ENCODE data around the gene LMAN1. TPM values are rescaled to one million over a fixed set of nuclear protein-coding genes. Genes with fewer than 3 reads are reported as not detected.

Gene LMAN1
- total RNA-seq, 1 experiment from 2014 or later = 73.7 TPM

DNA sequence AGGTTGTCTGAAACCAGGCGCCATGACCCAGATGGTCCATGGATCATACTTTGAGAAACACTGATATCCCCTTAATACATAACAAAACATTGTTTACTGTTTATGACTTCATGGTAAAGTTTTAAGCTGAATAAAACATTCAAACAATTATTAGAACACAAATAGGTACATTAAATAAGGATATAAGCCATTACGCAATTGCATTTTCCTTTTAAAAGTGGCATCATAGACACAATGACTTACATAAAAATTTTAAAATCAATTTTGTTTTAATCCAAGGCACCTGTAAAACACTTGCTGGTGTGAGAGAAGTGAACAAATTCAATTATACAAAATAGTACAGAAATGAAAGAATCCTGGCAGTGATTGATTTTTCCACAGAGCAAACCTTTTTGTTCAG lies 30.4 kb downstream of the LMAN1 start:
- Histone ChIP-seq H3K36me3 (ENCODE audit: control insufficient read depth in 1 of 2, insufficient read depth in 2 of 2, low read length in 2 of 2) (peaks cover 26 to 31% of the 10 kb centered on the region in 2 experiments), H3K27me3 (ENCODE audit: insufficient read depth, low read length) (no peaks in the 10 kb centered on the region), H3K79me2 (ENCODE audit: insufficient read depth, low read length) (no peaks in the 10 kb centered on the region), H3K9ac (ENCODE audit: low read length) (no peak overlapping the region), H3K27ac (ENCODE audit: low read depth, low read length) (no peak overlapping the region), H3K4me1 (ENCODE audit: control insufficient read depth in 1 of 2, insufficient read depth in 2 of 2, low read length in 2 of 2) (no peaks in the 10 kb centered on the region), H3K9me3 (ENCODE audit: control insufficient read depth in 1 of 2, insufficient read depth in 1 of 2, low read depth in 1 of 2, low read length in 2 of 2) (no peaks in the 10 kb centered on the region), H3K4me3 (replicated peaks in 1 of 2; ENCODE audit: low read depth in 1 of 2, low read length in 2 of 2) (no peak overlapping the region), H4K20me1 (ENCODE audit: insufficient read depth) (0 out of 2 replicates have a peak, but pooled peaks cover 2% of the 10 kb centered on the region), H2AFZ (ENCODE audit: low read depth, low read length, poor library complexity, severe bottlenecking) (no peak overlapping the region), H3K9me2 (ENCODE audit: insufficient read depth) (no peaks in the 10 kb centered on the region), H3K4me2 (ENCODE audit: low read length) (no peak overlapping the region)
- ChIA-PET POLR2A (interaction anchor here (1.0 kb wide), 1 partner anchor 11 kb away, joined by 4 read pairs; no protein-coding TSS in a partner anchor), CTCF (no interaction called here), RAD21 (ENCODE audit: low non-redundant PET in 1 of 2, low total read pairs in 2 of 2, uncharacterized antibody in 2 of 2, unreplicated experiment in 2 of 2) (no interaction called here)
- BruUV-seq (replicated peaks) = no TSS peak
- no peak for ATAC-seq
- TF ChIP-seq, protein P1, sequence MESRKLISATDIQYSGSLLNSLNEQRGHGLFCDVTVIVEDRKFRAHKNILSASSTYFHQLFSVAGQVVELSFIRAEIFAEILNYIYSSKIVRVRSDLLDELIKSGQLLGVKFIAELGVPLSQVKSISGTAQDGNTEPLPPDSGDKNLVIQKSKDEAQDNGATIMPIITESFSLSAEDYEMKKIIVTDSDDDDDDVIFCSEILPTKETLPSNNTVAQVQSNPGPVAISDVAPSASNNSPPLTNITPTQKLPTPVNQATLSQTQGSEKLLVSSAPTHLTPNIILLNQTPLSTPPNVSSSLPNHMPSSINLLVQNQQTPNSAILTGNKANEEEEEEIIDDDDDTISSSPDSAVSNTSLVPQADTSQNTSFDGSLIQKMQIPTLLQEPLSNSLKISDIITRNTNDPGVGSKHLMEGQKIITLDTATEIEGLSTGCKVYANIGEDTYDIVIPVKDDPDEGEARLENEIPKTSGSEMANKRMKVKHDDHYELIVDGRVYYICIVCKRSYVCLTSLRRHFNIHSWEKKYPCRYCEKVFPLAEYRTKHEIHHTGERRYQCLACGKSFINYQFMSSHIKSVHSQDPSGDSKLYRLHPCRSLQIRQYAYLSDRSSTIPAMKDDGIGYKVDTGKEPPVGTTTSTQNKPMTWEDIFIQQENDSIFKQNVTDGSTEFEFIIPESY (IDR thresholded peaks at IDR 0.05; ENCODE audit: extremely low read depth, insufficient replicate concordance, low read length) = no peak
- TF ChIP-seq ELF1 (IDR thresholded peaks at IDR 0.05; ENCODE audit: borderline replicate concordance, low read depth) (no peak), SIN3A (IDR thresholded peaks at IDR 0.05; ENCODE audit: low read depth) (no peak), SP1 (IDR thresholded peaks at IDR 0.05; ENCODE audit: low read depth) (no peak), POLR2A (IDR thresholded peaks at IDR 0.05; ENCODE audit: borderline replicate concordance, extremely low read depth, insufficient read depth, insufficient read length) (no peak), ZNF274 (IDR thresholded peaks at IDR 0.05; ENCODE audit: low read depth, low read length) (no peak)
- no peak for DNase-seq (ENCODE audit: low read depth, low spot score)
- intact Hi-C loops (cut with micrococcal nuclease) = no loop called here

DNA sequence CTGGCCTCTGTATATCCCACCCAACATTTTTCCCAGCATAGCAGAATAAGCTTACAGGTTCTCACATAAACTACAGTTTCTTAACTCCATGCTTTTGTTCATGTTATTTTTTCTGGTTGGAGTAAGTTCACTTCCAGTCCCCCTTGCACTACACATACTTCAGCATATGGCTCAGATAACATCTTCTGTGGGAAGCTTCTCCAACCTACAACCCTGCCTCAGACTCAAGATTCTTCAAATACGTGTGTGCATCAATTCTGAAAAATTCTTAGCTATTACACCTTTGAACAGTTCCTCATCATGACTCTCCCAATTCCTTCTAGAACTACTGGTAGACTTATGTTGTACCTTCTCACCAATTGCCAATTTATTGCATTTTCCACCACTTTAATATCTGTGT lies 33.1 kb downstream of the LMAN1 start:
- no peak overlapping the region for H3K4me3 ChIP-seq (replicated peaks in 1 of 2; ENCODE audit: low read depth in 1 of 2, low read length in 2 of 2)
- CTCF ChIA-PET = interaction anchor here (1.9 kb wide), 1 partner anchor 77 kb away, joined by 5 read pairs; no protein-coding TSS in a partner anchor
- no peak overlapping the region for H3K27ac ChIP-seq (ENCODE audit: low read depth, low read length)
- no peaks in the 10 kb centered on the region for H3K79me2 ChIP-seq (ENCODE audit: insufficient read depth, low read length)
- no peaks in the 10 kb centered on the region for H3K27me3 ChIP-seq (ENCODE audit: insufficient read depth, low read length)
- POLR2A ChIA-PET = no interaction called here
- no TSS peak for BruUV-seq (replicated peaks)
- H3K9me3 ChIP-seq (ENCODE audit: control insufficient read depth in 1 of 2, insufficient read depth in 1 of 2, low read depth in 1 of 2, low read length in 2 of 2) = no peaks in the 10 kb centered on the region
- H3K4me1 ChIP-seq (ENCODE audit: control insufficient read depth in 1 of 2, insufficient read depth in 2 of 2, low read length in 2 of 2) = no peaks in the 10 kb centered on the region
- no peak for ATAC-seq
- intact Hi-C loops (cut with micrococcal nuclease) = no loop called here
- H3K9ac ChIP-seq (ENCODE audit: low read length) = no peak overlapping the region
- H3K4me2 ChIP-seq (ENCODE audit: low read length) = no peak overlapping the region
- DNase-seq (ENCODE audit: low read depth, low spot score) = no peak
- RAD21 ChIA-PET (ENCODE audit: low non-redundant PET in 1 of 2, low total read pairs in 2 of 2, uncharacterized antibody in 2 of 2, unreplicated experiment in 2 of 2) = no interaction called here
- no peaks in the 10 kb centered on the region for H3K9me2 ChIP-seq (ENCODE audit: insufficient read depth)
- H3K36me3 ChIP-seq (ENCODE audit: control insufficient read depth in 1 of 2, insufficient read depth in 2 of 2, low read length in 2 of 2) = peaks cover 19 to 26% of the 10 kb centered on the region in 2 experiments
- no peak overlapping the region for H2AFZ ChIP-seq (ENCODE audit: low read depth, low read length, poor library complexity, severe bottlenecking)
- 0 out of 2 replicates have a peak, but pooled peaks cover 2% of the 10 kb centered on the region for H4K20me1 ChIP-seq (ENCODE audit: insufficient read depth)
- TF ChIP-seq YY1 (IDR thresholded peaks at IDR 0.05; ENCODE audit: extremely low read depth, insufficient replicate concordance, low read depth, low read length) (no peak), RAD21 (IDR thresholded peaks at IDR 0.05; ENCODE audit: low read depth) (no peak), ZNF274 (IDR thresholded peaks at IDR 0.05; ENCODE audit: low read depth, low read length) (no peak), SP1 (IDR thresholded peaks at IDR 0.05; ENCODE audit: low read depth) (no peak), POLR2A (IDR thresholded peaks at IDR 0.05; ENCODE audit: borderline replicate concordance, extremely low read depth, insufficient read depth, insufficient read length) (no peak)
- TF ChIP-seq, protein P2, sequence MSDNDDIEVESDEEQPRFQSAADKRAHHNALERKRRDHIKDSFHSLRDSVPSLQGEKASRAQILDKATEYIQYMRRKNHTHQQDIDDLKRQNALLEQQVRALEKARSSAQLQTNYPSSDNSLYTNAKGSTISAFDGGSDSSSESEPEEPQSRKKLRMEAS (IDR thresholded peaks at IDR 0.05) = no peak
- TF ChIP-seq, protein P3, sequence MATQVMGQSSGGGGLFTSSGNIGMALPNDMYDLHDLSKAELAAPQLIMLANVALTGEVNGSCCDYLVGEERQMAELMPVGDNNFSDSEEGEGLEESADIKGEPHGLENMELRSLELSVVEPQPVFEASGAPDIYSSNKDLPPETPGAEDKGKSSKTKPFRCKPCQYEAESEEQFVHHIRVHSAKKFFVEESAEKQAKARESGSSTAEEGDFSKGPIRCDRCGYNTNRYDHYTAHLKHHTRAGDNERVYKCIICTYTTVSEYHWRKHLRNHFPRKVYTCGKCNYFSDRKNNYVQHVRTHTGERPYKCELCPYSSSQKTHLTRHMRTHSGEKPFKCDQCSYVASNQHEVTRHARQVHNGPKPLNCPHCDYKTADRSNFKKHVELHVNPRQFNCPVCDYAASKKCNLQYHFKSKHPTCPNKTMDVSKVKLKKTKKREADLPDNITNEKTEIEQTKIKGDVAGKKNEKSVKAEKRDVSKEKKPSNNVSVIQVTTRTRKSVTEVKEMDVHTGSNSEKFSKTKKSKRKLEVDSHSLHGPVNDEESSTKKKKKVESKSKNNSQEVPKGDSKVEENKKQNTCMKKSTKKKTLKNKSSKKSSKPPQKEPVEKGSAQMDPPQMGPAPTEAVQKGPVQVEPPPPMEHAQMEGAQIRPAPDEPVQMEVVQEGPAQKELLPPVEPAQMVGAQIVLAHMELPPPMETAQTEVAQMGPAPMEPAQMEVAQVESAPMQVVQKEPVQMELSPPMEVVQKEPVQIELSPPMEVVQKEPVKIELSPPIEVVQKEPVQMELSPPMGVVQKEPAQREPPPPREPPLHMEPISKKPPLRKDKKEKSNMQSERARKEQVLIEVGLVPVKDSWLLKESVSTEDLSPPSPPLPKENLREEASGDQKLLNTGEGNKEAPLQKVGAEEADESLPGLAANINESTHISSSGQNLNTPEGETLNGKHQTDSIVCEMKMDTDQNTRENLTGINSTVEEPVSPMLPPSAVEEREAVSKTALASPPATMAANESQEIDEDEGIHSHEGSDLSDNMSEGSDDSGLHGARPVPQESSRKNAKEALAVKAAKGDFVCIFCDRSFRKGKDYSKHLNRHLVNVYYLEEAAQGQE (IDR thresholded peaks at IDR 0.05; ENCODE audit: low read depth) = no peak
- TF ChIP-seq, protein P4, sequence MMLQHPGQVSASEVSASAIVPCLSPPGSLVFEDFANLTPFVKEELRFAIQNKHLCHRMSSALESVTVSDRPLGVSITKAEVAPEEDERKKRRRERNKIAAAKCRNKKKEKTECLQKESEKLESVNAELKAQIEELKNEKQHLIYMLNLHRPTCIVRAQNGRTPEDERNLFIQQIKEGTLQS (IDR thresholded peaks at IDR 0.05) = no peak

All from HCT116 (cell line).